ENCODE results near the gene CHD5. TPM values are rescaled to one million over a fixed set of nuclear protein-coding genes. Genes with fewer than 3 reads are reported as not detected.

The CHD5 gene
- total RNA-seq, 2 experiments from 2014 or later, result 0.67 to 0.96 TPM

- Mint-ChIP-seq H3K27me3 (no peaks in the 10 kb centered on the region), H3K36me3 (ENCODE audit: low read depth) (no peaks in the 10 kb centered on the region), H3K4me3 (no peak overlapping the region), H3K27ac (no peak overlapping the region), H3K9me3 (peaks cover 7% of the 10 kb centered on the region), H3K4me1 (peaks cover 3% of the 10 kb centered on the region)
- ChIA-PET POLR2A (no interaction called here), CTCF (no interaction called here)
- DNase-seq, result peak; percentile 76
These were observed 52.4 kb downstream of the CHD5 start for GRCh38 chr1:6127587-6128163.

DNA sequence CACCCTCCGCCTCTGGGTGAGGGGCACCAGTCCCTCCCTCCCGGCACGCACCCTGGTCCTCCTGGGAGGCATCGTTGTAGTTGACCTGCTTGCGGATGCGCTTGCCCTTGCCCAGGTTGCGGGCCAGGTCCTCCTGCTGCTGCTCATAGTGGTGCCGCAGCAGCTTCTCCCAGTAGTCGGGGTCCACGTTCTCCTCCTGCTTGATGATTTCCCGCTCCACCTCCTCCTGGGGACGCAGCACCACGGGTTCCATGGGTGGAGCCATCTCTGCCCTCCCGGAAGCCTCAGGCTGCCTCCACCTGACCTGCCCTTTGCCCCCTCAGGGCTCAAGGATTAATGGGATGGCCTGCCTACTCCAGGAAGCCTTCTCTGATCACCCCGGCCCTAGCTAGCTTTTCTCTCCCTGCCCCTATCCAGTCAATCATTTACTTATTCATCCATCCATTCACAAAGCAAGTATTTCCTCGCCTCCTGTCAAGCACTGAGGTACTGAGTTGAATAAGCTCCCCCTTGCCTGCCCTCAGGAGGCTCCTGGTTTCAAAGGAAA lies 53.5 kb downstream of the CHD5 start:
- Mint-ChIP-seq H3K4me3 (no peak overlapping the region), H3K27me3 (no peaks in the 10 kb centered on the region), H3K36me3 (ENCODE audit: low read depth) (no peaks in the 10 kb centered on the region), H3K4me1 (peaks cover 3% of the 10 kb centered on the region), H3K27ac (no peak overlapping the region), H3K9me3 (no peaks in the 10 kb centered on the region)
- DNase-seq, result no peak
- CTCF ChIA-PET, result interaction anchor here (0.5 kb wide), 1 partner anchor 9 kb away, joined by 3 read pairs; no protein-coding TSS in a partner anchor
- POLR2A ChIA-PET, result no interaction called here

DNA sequence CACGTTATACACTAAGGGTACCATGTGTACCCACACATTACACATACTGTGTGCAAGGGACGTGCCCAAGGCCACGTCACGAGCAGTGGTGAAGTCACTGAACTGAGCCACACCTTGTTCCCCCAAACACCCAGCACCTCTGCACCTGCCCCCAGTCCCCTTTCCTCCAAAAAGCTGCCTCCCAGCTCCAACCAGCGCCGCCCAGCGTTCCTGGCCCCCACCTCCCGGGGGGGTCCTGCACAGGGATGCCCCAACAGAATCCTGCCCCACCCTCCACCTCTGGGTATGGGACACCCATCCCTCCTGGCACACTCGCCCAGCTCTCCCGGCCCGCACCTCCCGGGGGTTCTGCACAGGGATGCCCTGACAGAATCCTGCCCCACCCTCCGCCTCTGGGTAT lies 54.1 kb downstream of the CHD5 start:
- CTCF ChIA-PET, result no interaction called here
- Mint-ChIP-seq H3K27me3 (no peaks in the 10 kb centered on the region), H3K27ac (no peak overlapping the region), H3K4me3 (no peak overlapping the region), H3K9me3 (no peaks in the 10 kb centered on the region), H3K36me3 (ENCODE audit: low read depth) (no peaks in the 10 kb centered on the region), H3K4me1 (peaks cover 3% of the 10 kb centered on the region)
- DNase-seq, result no peak
- POLR2A ChIA-PET, result no interaction called here

- peaks cover 3% of the 10 kb centered on the region for H3K4me1 Mint-ChIP-seq
- no peak overlapping the region for H3K4me3 Mint-ChIP-seq
- H3K27me3 Mint-ChIP-seq, result no peaks in the 10 kb centered on the region
- no peaks in the 10 kb centered on the region for H3K9me3 Mint-ChIP-seq
- DNase-seq, result no peak
- H3K27ac Mint-ChIP-seq, result no peak overlapping the region
- ChIA-PET CTCF (no interaction called here), POLR2A (no interaction called here)
- no peaks in the 10 kb centered on the region for H3K36me3 Mint-ChIP-seq (ENCODE audit: low read depth)
These were observed 54.8 kb downstream of the CHD5 start for GRCh38 chr1:6125366-6125765.

DNA sequence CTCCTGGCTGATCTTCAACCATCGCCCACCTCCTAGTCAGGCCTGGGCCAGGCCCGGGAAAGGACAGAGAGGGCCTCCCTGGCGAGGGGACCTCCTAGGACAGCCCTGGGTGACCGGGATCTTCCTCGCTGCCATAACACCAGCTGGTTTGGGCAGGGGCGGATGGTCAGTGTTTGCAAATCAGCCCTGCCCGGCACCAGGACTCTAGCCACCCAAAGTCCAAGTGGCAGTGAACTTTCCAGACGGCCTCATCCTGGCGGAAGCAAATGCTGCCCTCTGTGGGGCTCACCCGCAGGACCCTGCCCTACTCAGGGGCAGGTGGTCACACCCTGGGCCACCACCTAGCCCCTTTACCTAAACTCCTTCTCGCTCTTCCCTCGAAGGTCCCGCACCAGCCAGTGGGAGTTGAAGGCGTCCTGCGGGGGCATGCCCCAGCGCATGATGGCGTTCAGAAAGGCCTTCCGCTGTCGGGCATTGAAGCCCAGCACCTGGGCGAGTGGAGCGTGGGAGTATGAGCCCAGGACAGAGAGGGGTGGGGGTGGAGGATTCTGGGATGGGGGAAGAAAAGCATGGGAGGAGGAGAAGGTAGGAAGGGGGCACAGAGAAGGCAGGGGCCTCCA lies 55.3 kb downstream of the CHD5 start:
- POLR2A ChIA-PET, result no interaction called here
- Mint-ChIP-seq H3K4me3 (no peak overlapping the region), H3K4me1 (peaks cover 3% of the 10 kb centered on the region), H3K27me3 (no peaks in the 10 kb centered on the region), H3K27ac (no peak overlapping the region), H3K9me3 (no peaks in the 10 kb centered on the region), H3K36me3 (ENCODE audit: low read depth) (no peaks in the 10 kb centered on the region)
- DNase-seq, result no peak
- CTCF ChIA-PET, result no interaction called here

- CTCF ChIA-PET, result no interaction called here
- POLR2A ChIA-PET, result no interaction called here
- Mint-ChIP-seq H3K4me1 (peaks cover 3% of the 10 kb centered on the region), H3K27ac (no peak overlapping the region), H3K9me3 (no peaks in the 10 kb centered on the region), H3K27me3 (no peaks in the 10 kb centered on the region), H3K36me3 (ENCODE audit: low read depth) (no peaks in the 10 kb centered on the region), H3K4me3 (no peak overlapping the region)
- DNase-seq, result no peak
These were observed 55.8 kb downstream of the CHD5 start for GRCh38 chr1:6124341-6124740.

DNA sequence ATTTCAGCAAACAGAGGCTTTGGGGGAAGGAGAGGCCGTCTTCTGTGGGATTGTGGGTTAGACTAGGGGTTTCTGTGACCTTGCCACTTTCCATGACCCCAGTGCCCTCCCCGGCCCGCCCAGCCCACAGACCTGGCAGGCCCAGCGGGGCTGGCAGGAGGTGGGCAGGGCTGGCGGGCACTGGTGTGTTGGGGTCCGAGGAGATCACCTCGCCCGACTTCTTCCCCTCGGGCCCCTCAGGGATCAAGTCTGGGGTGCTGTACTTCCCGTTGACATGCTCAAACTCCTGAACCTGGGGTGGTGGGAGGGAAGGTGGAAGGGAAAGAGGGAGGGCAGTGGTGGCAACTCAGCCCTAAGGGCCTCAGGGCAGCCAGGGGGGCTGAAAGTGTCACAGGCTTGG lies 56.3 kb downstream of the CHD5 start:
- Mint-ChIP-seq H3K27ac (no peak overlapping the region), H3K27me3 (no peaks in the 10 kb centered on the region), H3K9me3 (no peaks in the 10 kb centered on the region), H3K36me3 (ENCODE audit: low read depth) (no peaks in the 10 kb centered on the region), H3K4me3 (no peak overlapping the region), H3K4me1 (peaks cover 3% of the 10 kb centered on the region)
- POLR2A ChIA-PET, result no interaction called here
- DNase-seq, result no peak
- CTCF ChIA-PET, result no interaction called here

DNA sequence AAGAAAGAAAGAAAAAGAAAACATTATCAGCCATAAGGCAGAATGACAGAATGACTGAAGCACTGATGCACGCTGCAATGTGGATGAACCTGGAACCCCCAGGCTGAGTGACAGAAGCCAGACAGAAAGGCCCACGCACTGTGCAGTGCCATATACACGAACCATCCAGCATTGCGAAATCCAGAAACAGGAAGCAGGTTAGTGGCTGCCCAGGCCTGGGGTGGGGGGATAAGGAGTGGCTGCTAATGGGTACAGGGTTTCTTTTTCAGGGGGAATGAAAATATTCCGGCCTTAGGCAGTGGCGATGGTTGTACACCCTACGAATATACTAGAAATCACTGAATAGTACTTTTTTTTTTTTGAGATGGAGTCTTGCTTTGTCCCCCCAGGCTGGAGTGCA lies 57.0 kb downstream of the CHD5 start:
- POLR2A ChIA-PET, result no interaction called here
- Mint-ChIP-seq H3K27me3 (peaks cover 2% of the 10 kb centered on the region), H3K4me1 (peaks cover 3% of the 10 kb centered on the region), H3K9me3 (no peaks in the 10 kb centered on the region), H3K27ac (no peak overlapping the region), H3K4me3 (no peak overlapping the region), H3K36me3 (ENCODE audit: low read depth) (no peaks in the 10 kb centered on the region)
- CTCF ChIA-PET, result interaction anchor here (1.7 kb wide), 1 partner anchor 21 kb away, joined by 4 read pairs; no protein-coding TSS in a partner anchor
- no peak for DNase-seq

DNA sequence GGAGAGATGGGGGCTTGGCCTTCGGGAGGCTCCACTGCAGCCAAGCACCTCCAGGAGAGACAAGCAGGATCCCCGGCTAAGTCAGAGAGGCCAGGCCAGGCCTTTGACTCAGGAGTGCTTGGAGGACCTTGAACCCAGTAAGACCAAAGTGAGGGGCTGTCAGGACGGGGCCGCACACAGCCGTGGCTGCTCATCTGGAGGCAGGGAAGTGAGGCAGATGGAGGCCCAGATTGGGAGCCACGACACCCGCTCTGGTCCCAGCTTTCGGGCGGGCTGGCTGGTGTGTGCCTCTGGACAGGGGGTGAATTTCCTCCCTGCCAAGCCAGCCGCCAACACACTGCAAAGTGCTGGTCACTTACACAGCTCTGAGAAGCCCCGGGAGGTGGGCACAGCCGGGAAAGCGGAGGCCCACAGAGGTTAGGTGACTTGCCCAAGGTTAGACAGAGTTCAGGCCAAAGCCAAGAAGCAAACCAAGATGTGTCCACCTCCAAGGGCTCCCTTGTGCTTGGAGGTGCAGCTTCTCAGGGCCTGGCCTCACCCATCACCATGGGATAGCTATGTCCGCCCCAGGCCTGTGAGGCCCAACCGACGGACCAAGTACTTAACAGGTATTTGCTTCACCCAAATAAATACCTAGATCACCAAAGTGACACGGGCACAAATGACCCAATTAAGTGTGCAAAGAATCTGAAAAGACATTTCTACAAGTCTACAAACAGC lies 58.3 kb downstream of the CHD5 start:
- no peak for DNase-seq
- Mint-ChIP-seq H3K36me3 (ENCODE audit: low read depth) (peaks cover 1% of the 10 kb centered on the region), H3K27ac (no peak overlapping the region), H3K27me3 (peaks cover 6% of the 10 kb centered on the region), H3K4me1 (peaks cover 1% of the 10 kb centered on the region), H3K4me3 (no peak overlapping the region), H3K9me3 (peaks cover 4% of the 10 kb centered on the region)
- ChIA-PET POLR2A (no interaction called here), CTCF (interaction anchor here (1.7 kb wide), 1 partner anchor 20 kb away, joined by 4 read pairs; no protein-coding TSS in a partner anchor)

DNA sequence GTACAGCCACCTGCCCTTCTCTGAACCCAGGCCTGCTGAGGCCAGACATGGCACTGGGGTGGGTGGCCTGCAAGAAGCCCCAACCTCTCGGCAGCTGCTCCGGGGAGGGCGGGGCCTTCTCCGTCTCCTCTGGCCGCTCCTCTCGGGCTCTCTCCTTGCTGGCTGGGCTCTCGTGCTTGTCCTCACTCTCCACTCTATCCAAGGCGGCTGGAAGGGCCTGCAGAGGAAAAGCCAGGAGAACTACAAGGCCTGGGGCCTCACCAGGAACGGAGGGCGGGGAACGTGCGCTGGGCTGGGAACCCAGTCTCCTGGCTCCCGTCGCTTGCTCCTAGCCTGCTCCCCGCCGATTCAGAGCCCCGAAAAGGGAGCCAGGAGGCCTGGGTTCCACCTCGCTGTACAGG lies 59.1 kb downstream of the CHD5 start:
- H3K36me3 Mint-ChIP-seq (ENCODE audit: low read depth), result peaks cover 1% of the 10 kb centered on the region
- no peak overlapping the region for H3K27ac Mint-ChIP-seq
- peaks cover 9% of the 10 kb centered on the region for H3K27me3 Mint-ChIP-seq
- no peak for DNase-seq
- ChIA-PET CTCF (no interaction called here), POLR2A (no interaction called here)
- H3K4me1 Mint-ChIP-seq, result peaks cover 7% of the 10 kb centered on the region
- H3K9me3 Mint-ChIP-seq, result peaks cover 6% of the 10 kb centered on the region
- no peak overlapping the region for H3K4me3 Mint-ChIP-seq

- H3K36me3 Mint-ChIP-seq (ENCODE audit: low read depth), result peaks cover 1% of the 10 kb centered on the region
- H3K27me3 Mint-ChIP-seq, result peaks cover 12% of the 10 kb centered on the region
- DNase-seq, result no peak
- peaks cover 7% of the 10 kb centered on the region for H3K4me1 Mint-ChIP-seq
- no peak overlapping the region for H3K4me3 Mint-ChIP-seq
- ChIA-PET POLR2A (no interaction called here), CTCF (interaction anchor here (0.7 kb wide), 1 partner anchor 8 kb away, joined by 3 read pairs; no protein-coding TSS in a partner anchor)
- no peak overlapping the region for H3K27ac Mint-ChIP-seq
- peaks cover 6% of the 10 kb centered on the region for H3K9me3 Mint-ChIP-seq
These were observed 61.7 kb downstream of the CHD5 start for GRCh38 chr1:6118415-6118814.

GRCh38 chr1:6117624-6118023 lies 62.5 kb downstream of the CHD5 start:
- DNase-seq, result no peak
- H3K27me3 Mint-ChIP-seq, result peaks cover 12% of the 10 kb centered on the region
- H3K4me3 Mint-ChIP-seq, result no peak overlapping the region
- POLR2A ChIA-PET, result no interaction called here
- no peak overlapping the region for H3K27ac Mint-ChIP-seq
- H3K4me1 Mint-ChIP-seq, result peaks cover 7% of the 10 kb centered on the region
- H3K9me3 Mint-ChIP-seq, result peaks cover 6% of the 10 kb centered on the region
- H3K36me3 Mint-ChIP-seq (ENCODE audit: low read depth), result peaks cover 1% of the 10 kb centered on the region
- CTCF ChIA-PET, result interaction anchor here (0.7 kb wide), 1 partner anchor 9 kb away, joined by 3 read pairs; no protein-coding TSS in a partner anchor

- CTCF ChIA-PET, result no interaction called here
These were observed 63.1 kb downstream of the CHD5 start for GRCh38 chr1:6117064-6117463.

More at GRCh38 chr1:6117064-6117463, 63.1 kb downstream of the CHD5 start:
- Mint-ChIP-seq H3K27ac (no peak overlapping the region), H3K4me1 (peaks cover 7% of the 10 kb centered on the region), H3K4me3 (peak overlapping the region; percentile 30), H3K27me3 (peaks cover 13% of the 10 kb centered on the region), H3K36me3 (ENCODE audit: low read depth) (peaks cover 1% of the 10 kb centered on the region), H3K9me3 (peaks cover 6% of the 10 kb centered on the region)
- DNase-seq, result no peak
- POLR2A ChIA-PET, result no interaction called here
